GM19397 (cell line): ENCODE data around the gene METTL24.
"Not testable (repeated sequence)": the region's sequence is repeated elsewhere in the genome, so short reads cannot be mapped to it uniquely, and the experiment has no call there.

Source experiments
- ATAC-seq: cut with Tn5 transposase; IDR thresholded peaks from one replicate; pipeline ENCODE4 v1.9.1; 2021; ENCODE audit warnings: mild to moderate bottlenecking, moderate library complexity; ENCODE audit not compliant: unreplicated experiment

The METTL24 gene

DNA sequence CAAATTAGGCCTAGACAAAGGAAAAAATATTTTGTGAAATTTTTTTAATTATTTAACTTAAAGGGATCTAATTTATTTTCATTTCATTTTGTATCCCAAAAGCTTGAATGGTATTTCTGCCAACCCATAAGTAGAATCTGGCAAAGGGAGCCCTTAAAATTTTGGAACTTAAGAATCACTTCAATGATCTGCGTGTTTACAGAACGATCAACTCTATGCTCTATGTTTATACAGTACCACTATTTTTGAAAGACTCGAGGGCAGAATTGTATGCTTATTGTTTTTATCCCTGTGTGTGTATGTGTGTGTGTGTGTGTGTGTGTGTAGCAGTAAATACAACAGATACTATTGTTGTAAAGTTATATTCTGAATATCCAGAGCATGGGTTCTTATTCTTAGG is 39.2 kb downstream of the METTL24 start:
- ATAC-seq = no peak

GRCh38 chr6:110317646-110318045 is 40.5 kb downstream of the METTL24 start:
- no peak for ATAC-seq

DNA sequence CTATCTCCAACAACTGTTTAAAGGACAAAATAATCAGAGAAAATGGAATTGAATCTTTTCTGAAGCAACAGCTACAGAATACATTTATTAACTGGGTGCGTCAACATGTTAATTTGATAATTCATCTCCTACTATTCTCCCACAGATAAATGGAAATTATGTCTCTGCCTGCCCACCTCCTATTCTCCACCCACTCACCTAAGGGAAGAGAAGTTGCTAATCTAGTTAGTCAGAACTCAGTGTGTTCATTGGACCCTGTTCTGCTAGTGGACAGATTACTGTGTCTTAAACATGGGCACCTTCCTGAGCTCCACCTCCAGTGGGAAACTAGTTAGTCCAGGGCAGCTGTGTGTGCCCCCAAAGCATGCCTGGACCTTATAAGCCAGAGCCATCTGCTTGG is 41.0 kb downstream of the METTL24 start:
- ATAC-seq = no peak

DNA sequence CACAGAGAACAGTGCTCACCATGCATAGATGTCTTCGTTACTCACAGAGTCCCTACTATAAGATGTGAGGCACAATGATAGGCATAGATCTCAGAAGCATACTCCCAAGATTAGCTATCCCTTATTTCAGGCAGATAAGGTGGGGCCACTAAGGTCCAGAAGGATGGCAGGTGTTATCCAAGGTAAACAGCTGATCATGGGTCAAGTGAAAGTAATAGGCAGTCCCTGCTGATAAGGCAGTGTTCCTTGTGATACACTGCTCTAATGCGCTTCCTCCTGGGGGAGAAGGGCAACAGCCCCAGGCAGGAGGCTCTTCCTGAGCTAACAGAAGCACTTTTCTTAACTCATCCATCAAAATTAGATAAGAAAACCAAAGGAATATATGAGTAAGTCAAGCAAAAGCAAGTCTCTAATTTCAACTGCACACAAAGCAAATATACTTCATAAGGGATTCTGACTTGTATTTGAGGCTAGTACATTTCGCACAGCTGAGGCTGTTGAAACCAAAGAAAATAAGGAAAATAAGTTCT is 42.2 kb downstream of the METTL24 start:
- ATAC-seq = no peak

GRCh38 chr6:110315207-110315868 is 42.8 kb downstream of the METTL24 start:
- ATAC-seq = no peak

DNA sequence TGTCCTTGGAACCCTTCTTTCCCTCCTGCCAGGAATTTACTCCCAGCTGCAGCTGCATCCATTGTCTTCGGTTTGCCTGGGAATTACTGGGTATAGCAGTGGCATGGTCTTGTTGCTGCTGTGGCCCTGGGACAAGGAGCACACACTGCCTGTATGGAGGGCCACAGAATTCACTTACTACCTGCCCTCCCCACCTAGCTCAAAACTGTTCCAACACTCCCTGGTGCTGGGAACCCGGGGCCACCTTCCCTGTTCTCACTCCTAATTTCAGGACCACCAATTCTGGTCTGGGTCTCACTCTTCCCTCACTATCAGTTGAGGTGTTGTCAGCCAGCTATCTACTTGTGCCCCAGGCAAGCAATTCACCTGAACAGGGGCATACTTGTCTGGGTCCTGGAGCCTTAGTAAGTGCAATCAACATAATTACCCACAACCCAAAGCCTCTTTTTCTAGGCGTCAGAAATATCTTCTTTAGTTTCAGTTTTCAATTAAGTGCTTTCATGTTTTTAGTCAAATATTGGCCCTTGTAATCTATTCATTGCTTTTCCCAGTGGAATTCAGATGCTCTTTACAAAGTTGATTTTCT is 47.2 kb downstream of the METTL24 start:
- ATAC-seq = no peak

- ATAC-seq = not testable (repeated sequence)
These were observed 48.7 kb downstream of the METTL24 start for GRCh38 chr6:110309432-110309831.

DNA sequence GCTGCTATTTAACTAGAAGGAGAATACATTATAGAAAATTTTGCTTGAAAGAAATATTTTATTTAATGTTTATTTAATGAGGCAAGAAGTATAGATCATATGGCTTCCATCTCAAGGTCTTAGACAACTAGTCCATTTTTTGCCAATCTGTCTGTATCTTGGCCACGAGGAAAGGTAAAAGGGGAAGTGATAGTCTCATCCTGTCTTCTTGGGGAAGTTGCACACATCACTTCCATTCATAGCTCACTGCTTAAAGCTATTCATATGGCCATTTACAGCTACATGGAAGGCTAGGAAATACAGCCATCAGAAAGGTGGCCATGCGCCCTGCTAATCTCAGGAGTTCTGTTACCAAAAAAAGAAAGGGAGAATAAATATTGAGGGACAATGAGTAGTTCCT is 50.8 kb downstream of the METTL24 start:
- no peak for ATAC-seq

- not testable (repeated sequence) for ATAC-seq
These were observed 52.3 kb downstream of the METTL24 start for GRCh38 chr6:110305832-110306231.

DNA sequence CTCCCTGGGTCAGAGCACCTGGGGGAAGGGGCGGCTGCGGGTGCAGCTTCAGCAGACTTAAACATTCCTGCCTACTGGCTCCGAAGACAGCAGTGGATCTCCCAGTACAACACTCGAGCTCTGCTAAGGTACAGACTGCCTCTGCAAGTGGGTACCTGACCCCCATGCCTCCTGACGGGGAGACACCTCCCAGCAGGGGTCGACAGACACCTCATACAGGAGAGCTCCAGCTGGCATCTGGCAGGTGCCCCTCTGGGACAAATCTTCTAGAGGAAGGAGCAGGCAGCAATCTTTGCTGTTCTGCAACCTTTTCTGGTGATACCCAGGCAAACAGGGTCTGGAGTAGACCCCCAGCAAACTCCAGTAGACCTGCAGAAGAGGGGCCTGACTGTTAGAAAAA is 54.5 kb downstream of the METTL24 start:
- not testable (repeated sequence) for ATAC-seq

- no peak for ATAC-seq
These were observed 59.2 kb downstream of the METTL24 start for GRCh38 chr6:110298916-110299315.

DNA sequence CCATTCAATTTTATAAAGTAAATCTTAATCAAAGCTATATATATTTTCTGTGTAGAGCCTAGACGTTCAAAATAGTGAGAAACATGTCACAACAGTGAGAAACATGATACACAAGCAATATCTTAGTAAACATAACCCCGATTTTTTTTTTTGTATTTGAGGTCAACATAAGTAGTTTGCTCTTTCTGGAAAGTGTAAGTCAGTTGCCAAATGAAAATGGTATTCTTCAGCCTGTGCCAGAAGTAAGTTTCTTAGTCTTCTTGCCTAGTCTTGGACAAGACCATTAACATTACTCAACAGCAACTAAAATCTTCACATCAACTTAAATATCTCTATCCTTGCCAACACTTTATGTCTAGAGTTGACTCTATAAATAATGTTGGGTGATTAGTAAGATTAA is 59.7 kb downstream of the METTL24 start:
- ATAC-seq = no peak

GRCh38 chr6:110296241-110297025 is 61.7 kb downstream of the METTL24 start:
- ATAC-seq = no peak

- no peak for ATAC-seq
These were observed 62.5 kb downstream of the METTL24 start for GRCh38 chr6:110295451-110296165.

GRCh38 chr6:110287462-110288341 is 70.4 kb downstream of the METTL24 start:
- ATAC-seq = no peak

DNA sequence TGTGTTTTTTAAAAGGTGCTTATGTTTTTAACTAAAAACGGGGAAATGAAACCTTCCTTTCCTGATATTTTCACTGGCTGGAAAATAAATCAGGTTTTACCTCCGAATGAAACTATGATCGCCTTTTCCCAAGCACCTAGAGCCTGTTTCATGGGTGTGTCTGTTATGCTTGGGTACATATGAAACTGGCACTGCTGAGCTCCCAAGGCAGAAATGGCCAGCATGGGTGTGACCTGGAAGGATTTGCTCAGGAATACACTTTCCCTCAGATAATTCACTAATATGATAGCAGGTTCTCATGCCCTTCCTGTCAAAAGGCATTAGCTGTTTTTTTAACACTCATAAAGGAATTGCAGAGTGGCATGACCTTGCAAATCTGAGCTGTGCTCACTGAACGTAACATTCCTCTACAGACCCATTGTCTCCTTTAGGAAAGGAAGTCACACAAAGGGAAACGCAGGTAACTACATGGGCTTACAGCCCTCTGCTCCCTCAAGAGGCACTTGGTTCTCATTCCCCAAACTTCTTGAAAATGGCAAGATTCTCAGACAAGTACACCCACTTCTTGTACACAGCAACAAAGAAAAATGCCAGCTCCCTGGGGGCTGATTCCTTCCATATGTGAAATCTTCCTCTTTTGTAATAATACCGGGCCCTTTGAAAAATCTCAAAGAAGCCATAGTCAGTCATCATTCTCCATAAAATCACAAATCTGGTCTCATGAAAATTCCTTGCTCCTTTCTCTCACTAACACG is 72.7 kb downstream of the METTL24 start:
- no peak for ATAC-seq

DNA sequence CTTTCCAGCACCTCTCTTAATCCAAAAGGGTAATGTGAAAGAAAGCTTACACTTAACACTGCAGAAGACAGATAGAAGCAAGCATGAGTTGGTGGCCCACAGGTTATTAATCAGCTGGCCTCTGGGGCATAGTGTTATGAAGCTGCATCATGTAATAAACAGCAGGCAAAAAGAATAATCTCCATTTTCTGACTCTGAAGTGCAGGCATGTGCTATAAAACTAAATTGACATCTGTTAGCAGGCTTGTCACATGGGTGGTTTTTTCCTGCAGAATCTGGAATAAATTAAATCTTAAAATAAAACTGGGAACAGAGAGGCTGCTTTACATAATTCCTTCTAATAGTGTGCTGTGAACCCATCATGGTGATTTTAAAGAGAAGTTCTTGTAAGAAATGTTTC is 73.3 kb downstream of the METTL24 start:
- no peak for ATAC-seq

GRCh38 chr6:110283657-110284056 is 74.5 kb downstream of the METTL24 start:
- ATAC-seq = no peak

- no peak for ATAC-seq
These were observed 75.7 kb downstream of the METTL24 start for GRCh38 chr6:110282412-110282811.
